Gastroesophageal sphincter (tissue), 4 donors: ENCODE results near the gene CFAP210. TPM values are rescaled to one million over a fixed set of nuclear protein-coding genes. Genes with fewer than 3 reads are reported as not detected.

ENCODE experiments used
- ATAC-seq: fragments of 150-250 bp; one replicate; pipeline ENCODE4 v1.9.1; 2016; ENCODE audit warnings: mild to moderate bottlenecking, moderate library complexity
- H3K27ac ChIP-seq, 4 donors: fragments of 200-600 bp; sonication (generic) in 3 of 4; 1 replicate in 3 of 4; 2 replicates in 1 of 4; pipeline ENCODE4 v1.5.1; 2016 to 2019
- H3K27me3 ChIP-seq: fragments of 200-600 bp; sonication (generic); one replicate; pipeline ENCODE4 v1.5.1; 2019
- H3K36me3 ChIP-seq, 2 donors: fragments of 200-600 bp; sonication (generic); one replicate each; pipeline ENCODE4 v1.5.1; 2019; ENCODE audit warnings: control low read depth in 1 of 2
- H3K4me1 ChIP-seq, 3 donors: fragments of 200-600 bp; sonication (generic); 1 replicate in 2 of 3; 2 replicates in 1 of 3; pipeline ENCODE4 v1.5.1; 2016 to 2019; ENCODE audit warnings: control low read depth in 2 of 3
- H3K4me3 ChIP-seq, 2 donors: fragments of 200-600 bp; sonication (generic); one replicate each; pipeline ENCODE4 v1.5.1; 2019; ENCODE audit warnings: mild to moderate bottlenecking in 1 of 2, moderate library complexity in 1 of 2
- H3K9me3 ChIP-seq, 3 donors: fragments of 200-600 bp; sonication (generic); one replicate each; pipeline ENCODE4 v1.5.1; 2017 to 2019; ENCODE audit warnings: control low read depth in 2 of 3
- EP300 ChIP-seq: sonication (generic); formaldehyde crosslinking; IDR thresholded peaks from one replicate; pipeline ENCODE4 v1.6.1; 2017; ENCODE audit warnings: antibody characterized with exemption, mild to moderate bottlenecking
- POLR2A ChIP-seq, 2 donors: fragments of 450-650 bp; IDR thresholded peaks; one replicate each; pipeline ENCODE4 v1.6.1; 2017; ENCODE audit warnings: antibody characterized with exemption in 2 of 2, mild to moderate bottlenecking in 2 of 2, moderate library complexity in 1 of 2
- POLR2AphosphoS5 ChIP-seq: sonication (generic); formaldehyde crosslinking; IDR thresholded peaks from one replicate; pipeline ENCODE4 v1.6.1; 2017; ENCODE audit warnings: antibody characterized with exemption
- WGBS, 2 donors: methylation state at CpG; one replicate each; pipeline ENCODE4 v1.1.5; 2018; ENCODE audit warnings: low coverage in 1 of 2; 5-methylcytosine and 5-hydroxymethylcytosine counted together
- total RNA-seq, 4 donors: library from RNA; depleted of rRNA; stranded (reverse); fragments of >200 nt; gene quantifications; one replicate each; pipeline ENCODE4 v1.1.0, GENCODE V29; 2016
- TF ChIP-seq, protein P1 (sequence below), 4 experiments: fragments of 200-600 bp in 2 of 4; fragments of 450-650 bp in 2 of 4; sonication (generic) in 1 of 4; IDR thresholded peaks; one replicate each; pipeline ENCODE4 v1.5.1; 2017 to 2019; ENCODE audit warnings: antibody characterized with exemption in 4 of 4, mild to moderate bottlenecking in 2 of 4, moderate library complexity in 2 of 4

The CFAP210 gene
- total RNA-seq, 4 donors from 2014 or later = not detected

GRCh38 chr2:169732075-169732474 is 37.9 kb upstream of the CFAP210 start:
- H3K4me1 ChIP-seq = peaks cover 0 to 31% (median 4%) of the 10 kb centered on the region in 3 donors
- ATAC-seq = no peak
- 55% methylated on average over 2 to 5 of the region's 5 CpGs for WGBS, 2 donors
- TF ChIP-seq, protein P1, sequence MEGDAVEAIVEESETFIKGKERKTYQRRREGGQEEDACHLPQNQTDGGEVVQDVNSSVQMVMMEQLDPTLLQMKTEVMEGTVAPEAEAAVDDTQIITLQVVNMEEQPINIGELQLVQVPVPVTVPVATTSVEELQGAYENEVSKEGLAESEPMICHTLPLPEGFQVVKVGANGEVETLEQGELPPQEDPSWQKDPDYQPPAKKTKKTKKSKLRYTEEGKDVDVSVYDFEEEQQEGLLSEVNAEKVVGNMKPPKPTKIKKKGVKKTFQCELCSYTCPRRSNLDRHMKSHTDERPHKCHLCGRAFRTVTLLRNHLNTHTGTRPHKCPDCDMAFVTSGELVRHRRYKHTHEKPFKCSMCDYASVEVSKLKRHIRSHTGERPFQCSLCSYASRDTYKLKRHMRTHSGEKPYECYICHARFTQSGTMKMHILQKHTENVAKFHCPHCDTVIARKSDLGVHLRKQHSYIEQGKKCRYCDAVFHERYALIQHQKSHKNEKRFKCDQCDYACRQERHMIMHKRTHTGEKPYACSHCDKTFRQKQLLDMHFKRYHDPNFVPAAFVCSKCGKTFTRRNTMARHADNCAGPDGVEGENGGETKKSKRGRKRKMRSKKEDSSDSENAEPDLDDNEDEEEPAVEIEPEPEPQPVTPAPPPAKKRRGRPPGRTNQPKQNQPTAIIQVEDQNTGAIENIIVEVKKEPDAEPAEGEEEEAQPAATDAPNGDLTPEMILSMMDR (IDR thresholded peaks at IDR 0.05) = no peak
- TF ChIP-seq EP300 = no peak
- no peak for TF ChIP-seq POLR2AphosphoS5
- no peak for TF ChIP-seq POLR2A (IDR thresholded peaks at IDR 0.05)
- H3K9me3 ChIP-seq = no peaks in the 10 kb centered on the region
- no peaks in the 10 kb centered on the region for H3K36me3 ChIP-seq
- no peaks in the 10 kb centered on the region for H3K27me3 ChIP-seq
- no peak overlapping the region for H3K4me3 ChIP-seq
- no peak overlapping the region for H3K27ac ChIP-seq

DNA sequence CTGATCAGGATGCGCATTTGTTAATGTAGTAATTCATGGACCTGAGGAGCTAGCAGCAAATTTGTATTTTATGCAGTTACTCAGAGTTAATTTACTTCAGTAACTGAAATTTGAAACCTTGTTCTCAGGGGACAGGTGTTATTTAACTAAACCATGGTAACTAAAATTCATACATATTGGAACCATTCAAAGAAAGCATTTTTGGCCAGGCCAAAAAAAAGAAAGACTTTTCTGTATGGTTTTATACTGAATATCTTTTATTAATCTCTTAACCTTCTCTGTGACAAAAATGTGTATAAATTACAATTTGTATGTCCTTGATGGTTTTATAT is 35.0 kb upstream of the CFAP210 start:
- no peak for ATAC-seq
- Histone ChIP-seq H3K27ac (no peak overlapping the region), H3K9me3 (no peaks in the 10 kb centered on the region), H3K4me3 (no peak overlapping the region), H3K4me1 (peaks cover 0 to 9% (median 0%) of the 10 kb centered on the region in 3 donors), H3K27me3 (no peaks in the 10 kb centered on the region), H3K36me3 (no peaks in the 10 kb centered on the region)
- no peak for TF ChIP-seq EP300
- no peak for TF ChIP-seq POLR2AphosphoS5
- no peak for TF ChIP-seq POLR2A (IDR thresholded peaks at IDR 0.05)
- TF ChIP-seq, protein P1 (IDR thresholded peaks at IDR 0.05) = no peak
- 100% methylated on average over 1 of the region's 1 CpG for WGBS, 2 donors

DNA sequence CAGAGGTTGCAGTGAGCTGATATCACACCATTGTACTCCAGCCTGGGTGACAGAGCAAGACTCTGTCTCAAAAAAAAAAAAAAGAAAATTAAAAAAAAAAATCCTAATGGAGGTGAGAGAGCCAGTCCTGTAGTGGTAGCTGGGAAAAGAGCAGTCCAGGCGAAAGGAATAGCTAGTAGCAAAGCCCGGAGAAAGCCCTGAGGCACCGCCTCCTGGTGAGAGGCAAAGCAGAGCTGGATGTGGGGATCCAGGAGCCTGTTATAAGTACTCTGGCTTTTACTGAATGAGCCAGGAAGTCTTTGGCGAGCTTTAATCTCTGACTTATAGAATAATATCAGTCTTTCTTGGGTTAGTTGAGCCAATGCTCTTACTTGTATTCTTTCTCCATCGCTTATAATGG is 32.9 kb upstream of the CFAP210 start:
- TF ChIP-seq POLR2A (IDR thresholded peaks at IDR 0.05) (no peak), EP300 (no peak), POLR2AphosphoS5 (no peak)
- TF ChIP-seq, protein P1 (IDR thresholded peaks at IDR 0.05) = no peak
- no peak for ATAC-seq
- Histone ChIP-seq H3K27me3 (no peaks in the 10 kb centered on the region), H3K36me3 (no peaks in the 10 kb centered on the region), H3K4me3 (no peak overlapping the region), H3K27ac (no peak overlapping the region), H3K9me3 (no peaks in the 10 kb centered on the region), H3K4me1 (no peaks in the 10 kb centered on the region)
- WGBS, 2 donors = 55 to 100% methylated on average over 4 to 5 of the region's 5 CpGs

GRCh38 chr2:169721016-169721415 is 26.8 kb upstream of the CFAP210 start:
- Histone ChIP-seq H3K4me3 (no peak overlapping the region), H3K9me3 (no peaks in the 10 kb centered on the region), H3K4me1 (peaks cover 0 to 16% (median 12%) of the 10 kb centered on the region in 3 donors), H3K27ac (no peak overlapping the region), H3K27me3 (no peaks in the 10 kb centered on the region), H3K36me3 (no peaks in the 10 kb centered on the region)
- ATAC-seq = no peak
- 25 to 26% methylated on average over 3 of the region's 3 CpGs for WGBS, 2 donors
- TF ChIP-seq POLR2A (IDR thresholded peaks at IDR 0.05) (no peak), EP300 (no peak), POLR2AphosphoS5 (no peak)
- TF ChIP-seq, protein P1 (IDR thresholded peaks at IDR 0.05) = no peak

DNA sequence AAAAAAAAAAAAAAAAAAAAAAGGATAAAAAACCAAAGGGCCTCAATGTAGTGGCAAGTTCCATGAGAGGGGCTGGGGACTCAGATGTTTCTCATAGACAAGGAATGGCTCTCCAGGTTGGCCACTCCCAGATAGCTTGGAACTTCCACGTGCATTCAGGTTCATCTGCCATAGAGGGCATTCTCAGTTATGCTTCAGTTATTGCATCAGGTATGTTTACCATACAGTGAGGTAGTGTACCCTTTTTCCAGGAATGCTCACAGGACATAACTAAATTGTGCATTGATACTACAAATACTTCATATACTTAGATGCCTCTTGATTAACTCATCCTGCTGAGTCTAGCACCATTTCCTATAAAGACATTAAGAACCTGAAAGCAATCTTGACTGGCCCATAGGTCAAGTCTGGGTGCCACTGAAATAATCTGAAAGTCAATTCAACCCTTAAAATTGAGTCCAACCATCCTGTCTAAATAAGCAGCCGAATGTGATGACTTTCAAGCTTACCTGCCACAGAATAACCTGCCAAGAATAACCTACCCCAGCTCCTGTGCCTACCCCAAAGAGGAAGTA is 24.8 kb upstream of the CFAP210 start:
- 93 to 100% methylated on average over 1 to 2 of the region's 2 CpGs for WGBS, 2 donors
- no peak overlapping the region for H3K27ac ChIP-seq
- H3K4me3 ChIP-seq = no peak overlapping the region
- H3K36me3 ChIP-seq = no peaks in the 10 kb centered on the region
- H3K27me3 ChIP-seq = no peaks in the 10 kb centered on the region
- no peak for ATAC-seq
- no peaks in the 10 kb centered on the region for H3K9me3 ChIP-seq
- TF ChIP-seq, protein P1 (IDR thresholded peaks at IDR 0.05) = no peak
- TF ChIP-seq EP300 (no peak), POLR2AphosphoS5 (no peak), POLR2A (IDR thresholded peaks at IDR 0.05) (no peak)
- H3K4me1 ChIP-seq = peaks cover 0 to 31% (median 25%) of the 10 kb centered on the region in 3 donors
